Calu3 (cell line): ENCODE data around the gene ZFPM1. TPM values are rescaled to one million over a fixed set of nuclear protein-coding genes. Genes with fewer than 3 reads are reported as not detected.

Experiments
- BruUV-seq: library from RNA; stranded (reverse); fragments of 400-500 nt; replicated peaks from 2 replicates; lab custom pipeline; 2021; lab: Mats Ljungman, UMichigan
- CTCF ChIA-PET: fragments of 300-600 bp; sonication (Branson Sonifier 250); formaldehyde crosslinking; loops from one replicate; lab custom pipeline; 2022; ENCODE audit warnings: antibody characterized with exemption; lab: Charles Lee
- DNase-seq: peaks from one replicate; pipeline ENCODE4 v3.0.0; 2022
- H3K27ac Mint-ChIP-seq: one replicate; pipeline ENCODE4 v1.8.0; 2022; ENCODE audit warnings: mixed read lengths; ENCODE audit not compliant: unreplicated experiment
- H3K27me3 Mint-ChIP-seq: one replicate; pipeline ENCODE4 v1.8.0; 2022; ENCODE audit warnings: mixed read lengths; ENCODE audit not compliant: unreplicated experiment
- H3K36me3 Mint-ChIP-seq: one replicate; pipeline ENCODE4 v1.8.0; 2022; ENCODE audit warnings: mild to moderate bottlenecking, moderate library complexity, mixed read lengths; ENCODE audit not compliant: insufficient read depth, unreplicated experiment
- H3K4me1 Mint-ChIP-seq: one replicate; pipeline ENCODE4 v1.8.0; 2022; ENCODE audit warnings: mild to moderate bottlenecking, low read depth, mixed read lengths; ENCODE audit not compliant: unreplicated experiment
- H3K4me3 Mint-ChIP-seq: one replicate; pipeline ENCODE4 v1.8.0; 2022; ENCODE audit warnings: mild to moderate bottlenecking, low read depth, moderate library complexity, mixed read lengths; ENCODE audit not compliant: unreplicated experiment
- H3K9me3 Mint-ChIP-seq: one replicate; pipeline ENCODE4 v1.8.0; 2022; ENCODE audit warnings: low read depth, mixed read lengths; ENCODE audit not compliant: unreplicated experiment
- intact Hi-C: fragments of 100-400 bp; cut with micrococcal nuclease; formaldehyde crosslinking; loops from one replicate; pipeline ENCODE4 v1.10.0; 2022; ENCODE audit not compliant: unreplicated experiment
- total RNA-seq: library from RNA; stranded (reverse); gene quantifications from 2 replicates; pipeline ENCODE4 v1.2.3, GENCODE V29; 2022
- TF ChIP-seq, protein P1 (sequence below): fragments of 200-600 bp; IDR thresholded peaks from one replicate; pipeline ENCODE4 v1.8.0; 2022; ENCODE audit warnings: antibody characterized with exemption; ENCODE audit not compliant: unreplicated experiment

ZFPM1 gene
- total RNA-seq, 1 experiment from 2014 or later = 3.1 TPM

DNA sequence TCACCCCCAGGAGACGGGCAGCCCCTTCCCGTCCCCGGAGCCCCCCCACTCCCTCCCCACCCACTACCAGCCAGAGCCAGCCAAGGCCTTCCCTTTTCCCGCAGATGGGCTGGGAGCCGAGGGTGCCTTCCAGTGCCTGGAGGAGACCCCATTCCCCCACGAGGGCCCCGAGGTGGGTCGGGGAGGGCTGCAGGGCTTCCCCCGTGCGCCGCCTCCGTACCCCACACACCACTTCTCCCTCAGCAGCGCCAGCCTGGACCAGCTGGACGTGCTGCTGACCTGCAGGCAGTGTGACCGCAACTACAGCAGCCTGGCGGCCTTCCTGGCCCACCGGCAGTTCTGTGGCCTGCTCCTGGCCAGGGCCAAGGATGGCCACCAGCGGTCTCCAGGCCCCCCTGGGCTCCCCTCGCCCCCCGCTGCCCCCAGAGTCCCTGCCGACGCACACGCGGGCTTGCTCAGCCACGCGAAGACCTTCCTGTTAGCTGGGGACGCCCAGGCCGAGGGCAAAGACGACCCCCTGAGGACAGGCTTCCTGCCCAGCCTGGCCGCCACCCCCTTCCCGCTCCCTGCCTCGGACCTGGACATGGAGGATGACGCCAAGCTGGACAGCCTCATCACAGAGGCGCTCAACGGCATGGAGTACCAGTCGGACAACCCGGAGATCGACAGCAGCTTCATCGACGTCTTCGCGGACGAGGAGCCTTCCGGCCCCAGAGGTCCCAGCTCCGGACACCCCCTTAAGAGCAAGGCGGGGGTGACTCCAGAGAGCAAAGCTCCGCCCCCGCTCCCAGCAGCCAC lies 23.5 kb upstream of the ZFPM1 start:
- H3K27me3 Mint-ChIP-seq = peaks cover 82% of the 10 kb centered on the region
- H3K9me3 Mint-ChIP-seq = no peaks in the 10 kb centered on the region
- no peak overlapping the region for H3K4me3 Mint-ChIP-seq
- H3K27ac Mint-ChIP-seq = no peak overlapping the region
- intact Hi-C loops = no loop called here
- CTCF ChIA-PET = interaction anchor here (0.6 to 1.1 kb wide), 2 partner anchors 41 to 89 kb away, joined by 4 to 5 read pairs; no protein-coding TSS in a partner anchor
- H3K4me1 Mint-ChIP-seq = no peaks in the 10 kb centered on the region
- no peaks in the 10 kb centered on the region for H3K36me3 Mint-ChIP-seq
- DNase-seq = no peak
- TF ChIP-seq, protein P1, sequence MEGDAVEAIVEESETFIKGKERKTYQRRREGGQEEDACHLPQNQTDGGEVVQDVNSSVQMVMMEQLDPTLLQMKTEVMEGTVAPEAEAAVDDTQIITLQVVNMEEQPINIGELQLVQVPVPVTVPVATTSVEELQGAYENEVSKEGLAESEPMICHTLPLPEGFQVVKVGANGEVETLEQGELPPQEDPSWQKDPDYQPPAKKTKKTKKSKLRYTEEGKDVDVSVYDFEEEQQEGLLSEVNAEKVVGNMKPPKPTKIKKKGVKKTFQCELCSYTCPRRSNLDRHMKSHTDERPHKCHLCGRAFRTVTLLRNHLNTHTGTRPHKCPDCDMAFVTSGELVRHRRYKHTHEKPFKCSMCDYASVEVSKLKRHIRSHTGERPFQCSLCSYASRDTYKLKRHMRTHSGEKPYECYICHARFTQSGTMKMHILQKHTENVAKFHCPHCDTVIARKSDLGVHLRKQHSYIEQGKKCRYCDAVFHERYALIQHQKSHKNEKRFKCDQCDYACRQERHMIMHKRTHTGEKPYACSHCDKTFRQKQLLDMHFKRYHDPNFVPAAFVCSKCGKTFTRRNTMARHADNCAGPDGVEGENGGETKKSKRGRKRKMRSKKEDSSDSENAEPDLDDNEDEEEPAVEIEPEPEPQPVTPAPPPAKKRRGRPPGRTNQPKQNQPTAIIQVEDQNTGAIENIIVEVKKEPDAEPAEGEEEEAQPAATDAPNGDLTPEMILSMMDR = no peak
- no TSS peak for BruUV-seq

DNA sequence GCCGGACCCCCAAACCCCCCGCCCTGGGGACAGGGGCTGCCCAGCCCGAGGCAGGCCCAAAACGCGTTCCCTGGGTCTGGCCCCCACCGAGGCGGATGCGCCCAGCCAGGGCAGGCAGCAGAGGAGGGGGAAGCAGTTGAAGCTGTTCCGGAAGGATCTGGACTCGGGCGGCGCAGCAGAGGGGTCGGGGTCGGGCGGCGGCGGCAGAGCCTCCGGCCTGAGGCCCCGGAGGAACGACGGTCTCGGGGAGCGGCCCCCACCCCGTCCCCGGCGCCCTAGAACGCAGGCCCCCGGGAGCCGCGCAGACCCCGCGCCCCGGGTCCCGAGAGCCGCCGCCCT lies 22.9 kb upstream of the ZFPM1 start:
- CTCF ChIA-PET = interaction anchor here (0.6 to 1.0 kb wide), 2 partner anchors 42 to 90 kb away, joined by 4 to 5 read pairs; no protein-coding TSS in a partner anchor
- no peak for DNase-seq
- TF ChIP-seq, protein P1 = no peak
- Mint-ChIP-seq H3K36me3 (no peaks in the 10 kb centered on the region), H3K4me1 (no peaks in the 10 kb centered on the region), H3K4me3 (no peak overlapping the region), H3K27me3 (peaks cover 82% of the 10 kb centered on the region), H3K27ac (no peak overlapping the region), H3K9me3 (no peaks in the 10 kb centered on the region)
- BruUV-seq = no TSS peak
- intact Hi-C loops = no loop called here

DNA sequence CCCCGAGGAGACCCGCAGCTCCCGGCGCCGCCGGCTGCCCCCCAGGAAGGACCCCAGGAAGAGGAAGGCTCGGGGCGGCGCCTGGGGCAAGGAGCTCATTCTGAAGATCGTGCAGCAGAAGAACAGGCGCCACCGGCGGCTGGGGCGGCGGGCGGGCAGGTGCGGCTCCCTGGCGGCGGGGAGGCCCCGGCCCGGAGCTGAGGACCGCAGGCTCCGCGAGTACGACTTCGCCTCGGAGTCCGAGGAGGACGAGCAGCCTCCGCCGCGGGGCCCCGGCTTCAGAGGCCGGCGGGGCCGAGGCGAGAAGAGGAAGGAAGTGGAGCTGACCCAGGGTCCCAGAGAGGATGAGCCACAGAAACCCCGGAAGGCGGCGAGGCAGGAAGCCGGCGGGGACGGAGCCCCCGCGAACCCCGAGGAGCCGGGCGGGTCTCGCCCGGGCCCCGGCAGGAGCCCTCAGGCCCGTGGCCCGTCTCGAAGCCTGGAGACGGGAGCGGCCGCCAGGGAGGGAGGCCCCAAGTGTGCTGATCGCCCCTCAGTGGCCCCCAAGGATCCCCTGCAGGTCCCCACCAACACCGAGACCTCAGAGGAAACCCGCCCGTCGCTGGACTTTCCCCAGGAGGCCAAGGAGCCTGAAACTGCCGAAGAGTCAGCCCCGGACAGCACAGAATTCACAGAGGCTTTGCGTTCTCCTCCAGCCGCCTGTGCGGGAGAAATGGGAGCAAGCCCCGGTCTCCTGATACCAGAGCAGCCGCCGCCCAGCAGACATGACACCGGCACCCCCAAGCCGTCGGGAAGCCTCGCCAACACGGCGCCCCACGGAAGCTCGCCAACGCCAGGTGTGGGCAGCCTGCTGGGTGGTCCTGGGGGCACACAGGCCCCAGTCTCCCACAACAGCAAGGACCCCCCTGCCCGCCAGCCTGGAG lies 22.3 kb upstream of the ZFPM1 start:
- TF ChIP-seq, protein P1 = no peak
- CTCF ChIA-PET = interaction anchor here (0.6 to 1.0 kb wide), 2 partner anchors 42 to 91 kb away, joined by 4 to 5 read pairs; no protein-coding TSS in a partner anchor
- intact Hi-C loops = no loop called here
- no TSS peak for BruUV-seq
- peaks cover 82% of the 10 kb centered on the region for H3K27me3 Mint-ChIP-seq
- H3K4me3 Mint-ChIP-seq = no peak overlapping the region
- no peaks in the 10 kb centered on the region for H3K9me3 Mint-ChIP-seq
- H3K4me1 Mint-ChIP-seq = no peaks in the 10 kb centered on the region
- DNase-seq = peak; percentile 44
- no peaks in the 10 kb centered on the region for H3K36me3 Mint-ChIP-seq
- H3K27ac Mint-ChIP-seq = no peak overlapping the region

DNA sequence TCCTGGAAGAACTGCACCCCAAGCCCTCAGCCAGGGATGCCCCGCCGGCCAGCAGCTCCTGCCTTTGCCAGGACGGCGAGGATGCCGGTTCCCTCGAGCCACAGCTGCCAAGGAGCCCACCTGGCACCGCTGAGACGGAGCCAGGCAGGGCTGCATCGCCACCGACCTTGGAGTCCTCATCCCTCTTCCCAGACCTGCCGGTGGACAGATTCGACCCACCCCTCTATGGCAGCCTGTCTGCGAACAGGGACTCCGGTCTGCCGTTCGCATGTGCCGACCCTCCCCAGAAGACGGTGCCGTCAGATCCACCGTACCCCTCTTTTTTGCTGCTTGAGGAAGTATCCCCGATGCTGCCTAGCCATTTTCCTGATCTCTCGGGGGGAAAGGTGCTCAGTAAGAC lies 21.4 kb upstream of the ZFPM1 start:
- intact Hi-C loops = no loop called here
- no peaks in the 10 kb centered on the region for H3K4me1 Mint-ChIP-seq
- BruUV-seq = no TSS peak
- H3K27ac Mint-ChIP-seq = no peak overlapping the region
- H3K36me3 Mint-ChIP-seq = no peaks in the 10 kb centered on the region
- CTCF ChIA-PET = no interaction called here
- no peak overlapping the region for H3K4me3 Mint-ChIP-seq
- no peaks in the 10 kb centered on the region for H3K9me3 Mint-ChIP-seq
- no peak for DNase-seq
- TF ChIP-seq, protein P1 = no peak
- H3K27me3 Mint-ChIP-seq = peaks cover 86% of the 10 kb centered on the region
